Activated CD4-positive, alpha-beta T cell treated with anti-CD3 and anti-CD28 coated beads for 36 hours (primary cell): ENCODE data around the gene RAB4A. TPM values are rescaled to one million over a fixed set of nuclear protein-coding genes. Genes with fewer than 3 reads are reported as not detected.
A peak's percentile ranks its signal among the peaks of the same experiment; 100 is the strongest.

ENCODE experiments used
- ATAC-seq: fragments of 200-7000 bp; cut with Tn5 transposase; one replicate; pipeline ENCODE4 v1.10.0; 2021; ENCODE audit warnings: mild to moderate bottlenecking, moderate library complexity
- CTCF ChIA-PET: fragments of 350-600 bp; sonication (Branson Sonifier 250); formaldehyde crosslinking; loops from one replicate; lab custom pipeline; 2021; ENCODE audit warnings: antibody characterized with exemption; lab: Charles Lee
- POLR2A ChIA-PET: fragments of 350-600 bp; sonication (Branson Sonifier 250); formaldehyde crosslinking; loops from one replicate; lab custom pipeline; 2021; ENCODE audit warnings: antibody characterized with exemption, inconsistent platforms; lab: Charles Lee
- DNase-seq: peaks from one replicate; pipeline ENCODE4 v3.0.0-alpha.2; 2020
- H3K27ac Mint-ChIP-seq: one replicate; pipeline ENCODE4 v1.8.0; 2021; ENCODE audit warnings: mixed read lengths
- H3K27me3 Mint-ChIP-seq: one replicate; pipeline ENCODE4 v1.8.0; 2021; ENCODE audit warnings: mixed read lengths
- H3K36me3 Mint-ChIP-seq: one replicate; pipeline ENCODE4 v1.8.0; 2021; ENCODE audit warnings: low read depth, mixed read lengths
- H3K4me1 Mint-ChIP-seq: one replicate; pipeline ENCODE4 v1.8.0; 2021; ENCODE audit warnings: mixed read lengths
- H3K4me3 Mint-ChIP-seq: one replicate; pipeline ENCODE4 v1.8.0; 2021; ENCODE audit warnings: mild to moderate bottlenecking, moderate library complexity, mixed read lengths
- H3K9me3 Mint-ChIP-seq: one replicate; pipeline ENCODE4 v1.8.0; 2021; ENCODE audit warnings: low read depth, mixed read lengths
- intact Hi-C, 2 experiments: fragments of 100-400 bp; cut with DNase I in 1 of 2; cut with micrococcal nuclease in 1 of 2; formaldehyde crosslinking; loops; one replicate each; pipeline versions ENCODE4 v1.14.2 to v1.15.1; 2022 to 2024; cut with DNase I, micrococcal nuclease
- total RNA-seq, 2 experiments: library from RNA; stranded (reverse); gene quantifications; one replicate each; pipeline ENCODE4 v1.2.3, GENCODE V29; 2021

RAB4A gene
- total RNA-seq, 2 experiments from 2014 or later = 22.1 to 24.0 TPM

GRCh38 chr1:229298420-229298819 lies 27.5 kb downstream of the RAB4A start:
- DNase-seq = no peak
- intact Hi-C loops = no loop called here
- Mint-ChIP-seq H3K36me3 (peaks cover 22% of the 10 kb centered on the region), H3K4me1 (peaks cover under 1% of the 10 kb centered on the region), H3K4me3 (no peak overlapping the region), H3K9me3 (no peaks in the 10 kb centered on the region), H3K27ac (no peak overlapping the region), H3K27me3 (no peaks in the 10 kb centered on the region)
- POLR2A ChIA-PET = no interaction called here
- no peak for ATAC-seq
- CTCF ChIA-PET = no interaction called here

DNA sequence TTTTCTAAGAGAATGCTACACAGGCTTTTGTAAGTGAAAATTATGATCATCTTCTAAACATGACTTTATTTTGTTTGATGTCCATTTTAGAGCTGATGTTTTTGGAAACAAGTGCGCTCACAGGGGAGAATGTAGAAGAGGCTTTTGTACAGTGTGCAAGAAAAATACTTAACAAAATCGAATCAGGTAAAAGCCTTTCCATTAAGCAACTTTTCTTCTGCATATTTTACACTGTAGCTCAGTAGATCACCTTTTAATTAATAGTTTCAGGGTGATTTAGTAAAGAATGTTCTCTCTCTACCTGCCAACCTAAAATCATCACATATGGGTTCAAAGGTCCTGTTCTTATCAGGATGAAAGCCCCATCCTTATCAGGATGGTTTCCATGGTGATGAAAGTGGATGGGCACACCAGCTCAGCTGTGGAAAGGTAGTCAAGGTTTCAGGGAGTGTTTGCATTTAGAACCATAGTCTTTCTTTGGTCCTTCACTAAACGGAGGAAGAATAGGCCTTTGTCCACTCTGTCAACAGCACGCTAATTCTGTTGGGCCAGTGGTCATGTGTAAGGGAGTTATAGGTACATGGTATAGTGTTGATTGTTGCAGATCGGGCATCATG lies 28.1 kb downstream of the RAB4A start:
- ATAC-seq (no peak), DNase-seq (no peak)
- CTCF ChIA-PET = interaction anchor here (0.6 to 0.8 kb wide), 2 partner anchors 9 to 26 kb away, joined by 3 read pairs; no protein-coding TSS in a partner anchor
- POLR2A ChIA-PET = no interaction called here
- Mint-ChIP-seq H3K4me1 (peaks cover 4% of the 10 kb centered on the region), H3K36me3 (peaks cover 23% of the 10 kb centered on the region), H3K9me3 (no peaks in the 10 kb centered on the region), H3K27me3 (no peaks in the 10 kb centered on the region), H3K4me3 (no peak overlapping the region), H3K27ac (no peak overlapping the region)
- intact Hi-C loops = no loop called here

DNA sequence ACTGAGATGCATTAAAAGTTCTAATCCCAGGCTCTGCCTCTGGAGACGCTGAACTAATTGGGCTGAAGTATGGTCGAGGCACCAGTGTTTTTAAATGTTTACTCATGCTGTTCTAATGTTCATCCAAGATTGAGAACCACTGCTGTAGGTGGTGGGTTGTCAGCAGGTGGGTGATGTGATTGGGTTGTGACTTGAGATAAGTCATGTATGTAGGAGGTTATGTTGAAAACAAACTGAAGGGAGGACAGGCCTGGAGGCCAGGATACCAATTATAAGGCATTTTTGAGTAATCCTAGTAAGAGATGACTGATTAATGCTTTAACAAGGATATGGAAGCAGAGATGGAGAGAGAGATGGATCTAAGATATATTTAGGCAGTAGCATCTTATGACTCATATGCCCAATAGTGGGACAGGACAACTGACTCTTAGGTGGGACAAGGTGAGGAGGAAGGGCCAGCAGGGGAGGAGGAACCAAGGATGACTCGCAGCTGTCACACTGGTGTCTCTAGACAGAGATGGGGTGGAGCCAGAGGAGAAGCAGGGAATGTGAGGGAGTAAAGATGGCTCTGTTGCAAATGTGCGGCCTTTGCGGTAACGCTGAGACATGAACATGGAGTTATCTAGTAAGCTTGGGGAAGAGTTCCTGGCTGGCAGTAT lies 29.3 kb downstream of the RAB4A start:
- Mint-ChIP-seq H3K27me3 (no peaks in the 10 kb centered on the region), H3K4me1 (peaks cover 4% of the 10 kb centered on the region), H3K27ac (peak overlapping the region; percentile 0), H3K9me3 (no peaks in the 10 kb centered on the region), H3K36me3 (peaks cover 22% of the 10 kb centered on the region), H3K4me3 (no peak overlapping the region)
- DNase-seq = no peak
- intact Hi-C loops = no loop called here
- POLR2A ChIA-PET = no interaction called here
- peak; percentile 12 for ATAC-seq
- CTCF ChIA-PET = no interaction called here

- Mint-ChIP-seq H3K27ac (no peak overlapping the region), H3K4me1 (peaks cover 4% of the 10 kb centered on the region), H3K9me3 (no peaks in the 10 kb centered on the region), H3K4me3 (no peak overlapping the region), H3K27me3 (no peaks in the 10 kb centered on the region), H3K36me3 (peaks cover 24% of the 10 kb centered on the region)
- DNase-seq (no peak), ATAC-seq (no peak)
- ChIA-PET POLR2A (no interaction called here), CTCF (interaction anchor here (0.6 kb wide), 1 partner anchor 58 kb away, joined by 3 read pairs; no protein-coding TSS in a partner anchor)
- intact Hi-C loops = no loop called here
Measured at GRCh38 chr1:229302740-229303139, 31.8 kb downstream of the RAB4A start.

GRCh38 chr1:229303855-229304254 lies 32.9 kb downstream of the RAB4A start:
- CTCF ChIA-PET = no interaction called here
- POLR2A ChIA-PET = no interaction called here
- DNase-seq = no peak
- Mint-ChIP-seq H3K4me3 (no peak overlapping the region), H3K27me3 (no peaks in the 10 kb centered on the region), H3K36me3 (peaks cover 27% of the 10 kb centered on the region), H3K27ac (no peak overlapping the region), H3K9me3 (no peaks in the 10 kb centered on the region), H3K4me1 (peaks cover 4% of the 10 kb centered on the region)
- intact Hi-C loops = no loop called here
- peak; percentile 30 for ATAC-seq

DNA sequence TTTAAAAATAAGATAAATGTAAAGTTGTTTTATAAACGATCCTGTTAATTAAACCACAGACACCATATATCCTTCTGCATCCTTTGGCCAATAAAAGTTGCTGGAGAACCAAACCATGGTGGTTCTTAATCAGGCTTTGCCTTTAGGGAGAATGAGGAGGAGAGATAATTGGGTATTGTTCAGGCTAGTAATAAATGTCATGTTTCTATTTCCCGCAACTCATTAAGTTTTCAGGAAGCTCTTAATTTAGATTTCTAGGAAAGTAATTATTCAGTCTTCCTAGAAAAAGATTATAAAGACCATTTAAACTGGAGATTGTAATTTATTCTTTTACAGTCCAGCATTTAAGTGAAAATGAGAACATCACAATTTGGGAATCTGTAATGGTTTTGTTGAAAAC lies 34.5 kb downstream of the RAB4A start:
- Mint-ChIP-seq H3K4me3 (no peak overlapping the region), H3K27me3 (no peaks in the 10 kb centered on the region), H3K9me3 (no peaks in the 10 kb centered on the region), H3K36me3 (peaks cover 18% of the 10 kb centered on the region), H3K4me1 (peaks cover 4% of the 10 kb centered on the region), H3K27ac (no peak overlapping the region)
- ATAC-seq (no peak), DNase-seq (no peak)
- CTCF ChIA-PET = no interaction called here
- POLR2A ChIA-PET = no interaction called here
- intact Hi-C loops = no loop called here

DNA sequence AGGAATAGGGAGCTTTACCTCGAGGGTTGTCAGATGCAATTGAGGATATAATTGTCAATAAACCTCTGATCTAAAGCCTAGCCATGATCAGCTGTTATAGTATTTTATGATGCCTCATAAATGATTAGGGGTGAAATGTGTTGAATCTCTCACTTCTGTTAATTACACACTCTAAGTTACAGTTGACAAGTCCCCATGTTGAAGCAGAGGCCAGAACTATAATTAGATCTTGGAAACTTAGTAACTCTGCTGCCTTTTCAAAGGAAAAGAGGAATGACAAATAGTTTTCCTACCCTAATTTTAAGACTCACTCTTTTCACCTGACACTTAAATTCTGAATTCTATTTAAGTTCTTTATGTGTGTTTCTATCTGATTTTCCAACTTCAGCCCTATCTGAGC lies 38.2 kb downstream of the RAB4A start:
- no peaks in the 10 kb centered on the region for H3K27me3 Mint-ChIP-seq
- intact Hi-C loops = no loop called here
- DNase-seq (no peak), ATAC-seq (no peak)
- ChIA-PET POLR2A (no interaction called here), CTCF (interaction anchor here (1.0 kb wide), 1 partner anchor 21 kb away, joined by 4 read pairs; no protein-coding TSS in a partner anchor)
- no peak overlapping the region for H3K4me3 Mint-ChIP-seq
- no peaks in the 10 kb centered on the region for H3K4me1 Mint-ChIP-seq
- peaks cover 10% of the 10 kb centered on the region for H3K36me3 Mint-ChIP-seq
- H3K27ac Mint-ChIP-seq = no peak overlapping the region
- no peaks in the 10 kb centered on the region for H3K9me3 Mint-ChIP-seq

DNA sequence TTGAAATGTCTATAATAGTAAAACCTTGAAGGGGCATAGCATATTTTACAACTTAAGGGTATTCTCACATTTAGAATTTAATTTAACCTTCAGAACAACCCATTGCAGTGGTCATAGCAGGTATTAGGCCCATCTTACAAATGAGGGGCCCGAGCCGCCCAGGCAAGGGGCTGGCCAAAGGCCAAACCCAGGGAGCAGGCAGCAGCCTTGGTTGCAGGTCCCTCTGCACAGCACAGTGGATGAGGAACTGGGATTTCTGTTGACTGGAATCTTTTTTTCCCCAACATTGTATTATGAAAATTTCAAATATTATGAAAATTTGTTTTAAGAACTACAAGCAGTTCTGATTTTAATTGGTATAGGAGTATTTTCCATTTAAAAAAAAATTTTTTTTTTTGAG lies 38.8 kb downstream of the RAB4A start:
- Mint-ChIP-seq H3K4me1 (no peaks in the 10 kb centered on the region), H3K4me3 (no peak overlapping the region), H3K36me3 (peaks cover 10% of the 10 kb centered on the region), H3K9me3 (no peaks in the 10 kb centered on the region), H3K27me3 (no peaks in the 10 kb centered on the region), H3K27ac (no peak overlapping the region)
- no peak for ATAC-seq
- CTCF ChIA-PET = interaction anchor here (0.6 to 1.0 kb wide), 2 partner anchors 22 to 400 kb away, joined by 3 to 4 read pairs; no protein-coding TSS in a partner anchor
- POLR2A ChIA-PET = no interaction called here
- intact Hi-C loops = no loop called here
- DNase-seq = no peak

- Mint-ChIP-seq H3K27ac (no peak overlapping the region), H3K36me3 (peaks cover 9% of the 10 kb centered on the region), H3K27me3 (no peaks in the 10 kb centered on the region), H3K9me3 (no peaks in the 10 kb centered on the region), H3K4me1 (no peaks in the 10 kb centered on the region), H3K4me3 (no peak overlapping the region)
- ATAC-seq (no peak), DNase-seq (no peak)
- intact Hi-C loops = no loop called here
- ChIA-PET POLR2A (no interaction called here), CTCF (interaction anchor here (0.7 kb wide), 1 partner anchor 183 kb away, joined by 3 read pairs; no protein-coding TSS in a partner anchor)
Measured at GRCh38 chr1:229310833-229311232, 39.9 kb downstream of the RAB4A start.

DNA sequence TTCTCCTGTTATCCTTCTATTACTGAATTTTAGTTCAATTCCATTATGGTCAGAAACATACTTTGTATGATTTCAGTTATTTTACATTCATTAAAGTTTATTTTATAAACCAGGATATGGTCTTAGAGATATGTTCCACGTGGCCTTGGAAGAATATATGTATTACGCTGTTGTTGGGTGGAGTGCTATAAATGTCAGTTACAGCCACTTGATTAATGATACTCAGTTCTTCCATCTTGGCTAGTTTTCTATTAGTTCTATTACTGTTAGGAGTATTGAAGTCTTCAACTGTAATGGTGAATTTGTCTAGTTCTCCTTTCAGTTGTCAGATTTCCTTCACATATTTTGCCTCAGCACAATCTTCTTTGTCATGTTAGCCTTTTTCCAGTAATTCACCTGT lies 45.3 kb downstream of the RAB4A start:
- Mint-ChIP-seq H3K27me3 (no peaks in the 10 kb centered on the region), H3K9me3 (no peaks in the 10 kb centered on the region), H3K27ac (no peak overlapping the region), H3K36me3 (peaks cover 2% of the 10 kb centered on the region), H3K4me3 (no peak overlapping the region), H3K4me1 (no peaks in the 10 kb centered on the region)
- ATAC-seq = no peak
- no peak for DNase-seq
- CTCF ChIA-PET = interaction anchor here (0.6 kb wide), 1 partner anchor 327 kb away, joined by 4 read pairs; no protein-coding TSS in a partner anchor
- POLR2A ChIA-PET = no interaction called here
- intact Hi-C loops = no loop called here

GRCh38 chr1:229318056-229318455 lies 47.1 kb downstream of the RAB4A start:
- H3K27ac Mint-ChIP-seq = no peak overlapping the region
- POLR2A ChIA-PET = no interaction called here
- H3K36me3 Mint-ChIP-seq = peaks cover 2% of the 10 kb centered on the region
- intact Hi-C loops = no loop called here
- DNase-seq = no peak
- no peaks in the 10 kb centered on the region for H3K9me3 Mint-ChIP-seq
- ATAC-seq = no peak
- H3K27me3 Mint-ChIP-seq = no peaks in the 10 kb centered on the region
- CTCF ChIA-PET = no interaction called here
- no peaks in the 10 kb centered on the region for H3K4me1 Mint-ChIP-seq
- H3K4me3 Mint-ChIP-seq = no peak overlapping the region

GRCh38 chr1:229319487-229319886 lies 48.6 kb downstream of the RAB4A start:
- POLR2A ChIA-PET = no interaction called here
- intact Hi-C loops = no loop called here
- H3K36me3 Mint-ChIP-seq = peaks cover 9% of the 10 kb centered on the region
- H3K27ac Mint-ChIP-seq = no peak overlapping the region
- ATAC-seq (no peak), DNase-seq (no peak)
- H3K9me3 Mint-ChIP-seq = no peaks in the 10 kb centered on the region
- H3K4me1 Mint-ChIP-seq = peaks cover 2% of the 10 kb centered on the region
- CTCF ChIA-PET = interaction anchor here (0.6 kb wide), 1 partner anchor 153 kb away, joined by 3 read pairs; no protein-coding TSS in a partner anchor
- H3K27me3 Mint-ChIP-seq = no peaks in the 10 kb centered on the region
- no peak overlapping the region for H3K4me3 Mint-ChIP-seq
